ENCODE measurements around the gene LMLN.

DNA sequence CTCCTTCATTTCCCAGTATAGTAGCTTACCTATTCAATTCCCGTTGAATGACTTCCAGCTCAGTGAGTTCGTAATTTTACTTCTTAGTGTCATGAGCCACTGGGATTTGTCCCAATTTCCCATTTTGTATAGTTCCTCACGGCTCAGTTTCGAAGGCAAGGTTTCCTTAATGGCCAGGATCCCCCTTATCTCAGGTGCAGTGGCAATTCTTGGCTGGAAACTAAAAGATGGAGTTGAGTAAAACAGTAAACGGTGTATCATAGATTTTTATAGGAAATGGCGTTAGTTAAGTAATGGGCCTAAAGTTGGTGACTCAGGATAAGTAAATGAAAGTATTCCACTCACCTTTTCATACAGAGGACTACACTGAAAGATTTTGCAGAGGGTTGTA lies 522 bp upstream of the LMLN start:
- TF ChIP-seq, protein P1, sequence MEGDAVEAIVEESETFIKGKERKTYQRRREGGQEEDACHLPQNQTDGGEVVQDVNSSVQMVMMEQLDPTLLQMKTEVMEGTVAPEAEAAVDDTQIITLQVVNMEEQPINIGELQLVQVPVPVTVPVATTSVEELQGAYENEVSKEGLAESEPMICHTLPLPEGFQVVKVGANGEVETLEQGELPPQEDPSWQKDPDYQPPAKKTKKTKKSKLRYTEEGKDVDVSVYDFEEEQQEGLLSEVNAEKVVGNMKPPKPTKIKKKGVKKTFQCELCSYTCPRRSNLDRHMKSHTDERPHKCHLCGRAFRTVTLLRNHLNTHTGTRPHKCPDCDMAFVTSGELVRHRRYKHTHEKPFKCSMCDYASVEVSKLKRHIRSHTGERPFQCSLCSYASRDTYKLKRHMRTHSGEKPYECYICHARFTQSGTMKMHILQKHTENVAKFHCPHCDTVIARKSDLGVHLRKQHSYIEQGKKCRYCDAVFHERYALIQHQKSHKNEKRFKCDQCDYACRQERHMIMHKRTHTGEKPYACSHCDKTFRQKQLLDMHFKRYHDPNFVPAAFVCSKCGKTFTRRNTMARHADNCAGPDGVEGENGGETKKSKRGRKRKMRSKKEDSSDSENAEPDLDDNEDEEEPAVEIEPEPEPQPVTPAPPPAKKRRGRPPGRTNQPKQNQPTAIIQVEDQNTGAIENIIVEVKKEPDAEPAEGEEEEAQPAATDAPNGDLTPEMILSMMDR (IDR thresholded peaks at IDR 0.05) = no peak
- no peak for TF ChIP-seq POLR2A (IDR thresholded peaks at IDR 0.05)
- no peak for TF ChIP-seq EP300 (IDR thresholded peaks at IDR 0.05)
- no peak for TF ChIP-seq POLR2AphosphoS5 (IDR thresholded peaks at IDR 0.05)
